Retinal pigment epithelial cell (primary cell): Measurements from ENCODE around the gene PNPLA5.

Experiments
- DNase-seq: peaks from one replicate; pipeline ENCODE4 v3.0.0-alpha.2; 2010; ENCODE audit warnings: low read depth
- H3K4me3 ChIP-seq: 2 replicates; pipeline ENCODE4 v1.5.1; 2011; ENCODE audit warnings: mild to moderate bottlenecking, low read length, control low read depth, moderate library complexity
- CTCF ChIP-seq: conservative IDR thresholded peaks from 2 replicates; pipeline ENCODE4 v1.5.1; 2011; ENCODE audit warnings: low read depth, low read length, control low read depth, inconsistent platforms

The PNPLA5 gene

GRCh38 chr22:43925433-43926348 lies 33.9 kb upstream of the PNPLA5 start:
- no peak for TF ChIP-seq CTCF
- H3K4me3 ChIP-seq, result peak overlapping the region; percentile 85
- peak; percentile 94 for DNase-seq

DNA sequence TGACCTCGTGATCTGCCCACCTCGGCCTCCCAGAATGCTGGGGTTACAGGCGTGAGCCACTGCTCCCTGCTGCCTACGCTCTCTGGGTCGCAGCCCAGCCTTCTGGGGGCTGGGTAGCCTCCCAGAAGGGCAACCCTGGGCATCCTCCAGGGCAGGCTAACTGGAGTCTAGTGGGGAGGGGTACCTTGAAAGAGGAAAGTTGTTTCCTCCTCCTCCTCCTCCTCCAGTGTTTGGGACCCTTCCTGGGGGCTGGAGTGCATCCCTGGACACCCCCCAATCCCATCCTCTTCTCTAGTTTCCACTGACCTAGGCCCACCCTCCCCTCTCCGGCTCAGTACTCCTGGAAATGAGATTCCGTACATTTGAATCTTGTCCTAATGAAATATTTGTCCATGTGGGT lies 33.1 kb upstream of the PNPLA5 start:
- no peak for TF ChIP-seq CTCF
- H3K4me3 ChIP-seq, result peak overlapping the region; percentile 85
- no peak for DNase-seq

DNA sequence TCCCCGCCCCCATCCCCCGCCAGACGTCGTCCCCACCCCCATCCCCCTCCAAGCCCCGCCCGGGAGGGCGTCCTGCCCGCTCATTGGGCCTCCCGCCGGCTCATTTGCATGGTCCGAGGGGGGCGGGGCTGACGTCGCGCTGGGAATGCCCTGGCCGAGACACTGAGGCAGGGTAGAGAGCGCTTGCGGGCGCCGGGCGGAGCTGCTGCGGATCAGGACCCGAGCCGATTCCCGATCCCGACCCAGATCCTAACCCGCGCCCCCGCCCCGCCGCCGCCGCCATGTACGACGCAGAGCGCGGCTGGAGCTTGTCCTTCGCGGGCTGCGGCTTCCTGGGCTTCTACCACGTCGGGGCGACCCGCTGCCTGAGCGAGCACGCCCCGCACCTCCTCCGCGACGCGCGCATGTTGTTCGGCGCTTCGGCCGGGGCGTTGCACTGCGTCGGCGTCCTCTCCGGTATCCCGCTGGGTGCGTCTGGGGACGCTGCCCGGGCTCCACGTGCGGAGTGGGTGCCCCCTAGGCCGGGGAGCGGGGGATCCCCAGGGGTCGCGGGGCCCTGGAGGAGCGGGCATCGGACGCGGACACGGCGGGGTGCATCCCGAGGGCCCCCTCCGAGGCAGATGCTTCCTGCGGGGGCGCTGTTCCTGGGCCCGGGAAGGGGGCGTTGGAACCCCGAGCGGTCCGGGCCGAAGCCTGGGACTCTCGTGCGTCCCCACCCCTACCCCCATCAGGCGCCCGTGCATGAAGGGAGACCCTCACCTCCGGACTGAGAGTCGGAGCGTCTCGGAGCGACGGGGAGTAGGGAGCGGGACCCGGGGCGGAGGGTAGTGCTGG lies 32.0 kb upstream of the PNPLA5 start, which contains the start of gene PNPLA3:
Gene PNPLA3 (plus strand): TSS at position 175 of the 834 bp plus-strand sequence. CDS start 107 bp downstream, at position 282.
- TF ChIP-seq CTCF, result peak; percentile 37
- peak; percentile 60 for DNase-seq
- peak within 1 kb of the TSS; percentile 85 for H3K4me3 ChIP-seq

DNA sequence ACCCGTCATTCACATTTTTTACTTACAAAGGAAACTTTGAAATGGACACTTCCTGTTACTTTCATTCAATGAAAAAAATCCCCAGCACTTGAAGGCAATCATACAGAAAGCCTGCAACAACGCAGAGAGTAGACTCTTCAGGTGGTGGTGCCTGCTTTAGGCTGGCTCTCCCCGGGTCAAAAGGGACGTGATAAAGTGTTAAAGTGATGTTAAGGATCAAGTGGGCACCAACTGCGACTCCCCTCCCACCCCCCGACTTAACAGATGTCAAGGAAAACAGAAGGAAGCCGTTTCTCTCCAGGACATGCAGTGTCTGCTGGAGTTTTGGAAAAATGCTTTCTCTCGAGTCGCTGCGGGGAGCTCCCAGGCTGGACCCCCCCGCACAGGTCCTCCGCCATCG lies 31.4 kb upstream of the PNPLA5 start:
- no peak for TF ChIP-seq CTCF
- H3K4me3 ChIP-seq, result peak overlapping the region; percentile 51
- no peak for DNase-seq

- DNase-seq, result no peak
- H3K4me3 ChIP-seq, result no peak overlapping the region
- TF ChIP-seq CTCF, result peak; percentile 32
Measured at GRCh38 chr22:43922123-43922522, 30.3 kb upstream of the PNPLA5 start.

GRCh38 chr22:43921370-43921769 lies 29.6 kb upstream of the PNPLA5 start:
- H3K4me3 ChIP-seq, result no peak overlapping the region
- no peak for DNase-seq

More at GRCh38 chr22:43921370-43921769, 29.6 kb upstream of the PNPLA5 start:
- no peak for TF ChIP-seq CTCF
